GM21447 (cell line): ENCODE results near the gene FARP1.
A peak's percentile ranks its signal among the peaks of the same experiment; 100 is the strongest.

Source experiments
- ATAC-seq: cut with Tn5 transposase; IDR thresholded peaks from one replicate; pipeline ENCODE4 v1.9.1; 2021; ENCODE audit not compliant: unreplicated experiment

Gene FARP1

GRCh38 chr13:98278068-98278724 lies 135.3 kb downstream of the FARP1 start:
- no peak for ATAC-seq

DNA sequence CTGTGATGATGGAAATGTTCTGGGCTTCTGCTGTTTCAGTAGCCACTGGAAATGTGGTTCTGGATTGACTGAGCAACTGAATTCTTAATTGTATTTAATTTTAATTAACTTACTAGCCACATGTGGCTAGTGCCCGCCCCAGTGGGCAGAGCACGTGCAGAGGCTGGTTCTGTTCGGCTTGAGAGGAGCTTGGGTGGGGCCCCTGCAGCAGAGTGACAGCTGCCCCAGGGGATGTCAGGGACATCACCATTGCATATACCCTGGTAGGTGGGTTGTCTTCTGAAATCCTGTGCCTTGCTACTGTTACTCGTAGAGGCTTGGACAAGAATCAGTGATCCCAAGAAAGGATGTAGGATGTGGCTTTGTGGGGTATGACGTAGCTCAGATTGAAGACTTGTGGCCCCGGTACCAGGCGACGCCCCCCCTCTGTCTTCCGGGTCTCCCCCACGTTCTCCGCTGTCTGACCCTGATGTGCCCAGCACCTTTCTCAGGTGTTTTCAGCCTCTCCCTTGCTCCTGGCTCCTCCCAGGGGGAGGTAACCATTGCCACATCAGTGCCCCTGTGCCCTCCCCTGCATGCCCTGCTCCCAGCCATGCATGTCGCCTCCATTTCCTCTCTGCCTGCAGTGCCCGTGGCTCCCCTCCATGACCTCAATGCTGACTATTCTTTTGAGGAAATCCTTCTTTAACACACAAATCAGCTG lies 136.7 kb downstream of the FARP1 start:
- ATAC-seq = peak; percentile 72

- no peak for ATAC-seq
Measured at GRCh38 chr13:98280176-98280510, 137.2 kb downstream of the FARP1 start.

- no peak for ATAC-seq
Measured at GRCh38 chr13:98284679-98285078, 141.8 kb downstream of the FARP1 start.

- ATAC-seq = no peak
Measured at GRCh38 chr13:98285317-98285716, 142.4 kb downstream of the FARP1 start.

- ATAC-seq = no peak
Measured at GRCh38 chr13:98285852-98286594, 143.1 kb downstream of the FARP1 start.

DNA sequence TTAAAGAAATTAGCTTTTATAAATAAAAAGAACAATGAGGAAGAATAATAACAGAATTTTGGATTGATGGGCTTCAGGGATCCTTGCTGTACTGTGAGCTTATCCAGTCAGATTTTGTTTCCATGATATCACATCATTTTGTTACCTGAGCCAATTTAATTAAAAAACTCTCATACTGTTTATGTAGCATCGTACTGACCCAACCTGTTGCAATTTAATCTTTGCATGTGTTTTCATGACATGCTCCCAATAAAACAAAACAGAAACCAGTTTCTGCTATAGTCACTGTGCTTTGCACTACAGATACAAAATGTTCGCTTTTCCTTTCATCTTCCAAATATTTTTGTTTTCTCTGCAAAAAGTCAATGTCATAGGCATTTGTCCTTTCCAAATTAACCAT lies 143.9 kb downstream of the FARP1 start:
- no peak for ATAC-seq

DNA sequence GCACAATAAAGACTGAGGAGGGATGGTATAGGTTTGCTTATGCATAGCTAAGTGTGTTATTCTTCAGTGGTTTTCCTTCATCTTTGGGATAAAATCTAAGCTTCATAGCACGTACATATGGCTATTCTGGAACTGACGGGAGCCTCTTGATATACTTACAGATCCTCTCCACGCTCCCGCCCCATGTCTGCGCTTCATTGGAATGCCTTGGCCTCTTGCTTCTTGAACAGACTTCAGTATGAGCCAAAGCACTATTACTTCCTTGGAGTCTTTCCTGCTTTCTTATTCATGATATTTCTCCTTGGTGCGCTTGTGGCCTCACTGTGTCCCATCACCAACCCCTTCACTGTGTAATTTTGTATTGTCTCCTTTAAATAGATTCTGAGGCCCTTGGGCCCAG lies 145.3 kb downstream of the FARP1 start:
- no peak for ATAC-seq

- ATAC-seq = no peak
Measured at GRCh38 chr13:98289339-98289945, 146.5 kb downstream of the FARP1 start.

- ATAC-seq = no peak
Measured at GRCh38 chr13:98290261-98290660, 147.4 kb downstream of the FARP1 start.

GRCh38 chr13:98291658-98292057 lies 148.8 kb downstream of the FARP1 start:
- no peak for ATAC-seq

DNA sequence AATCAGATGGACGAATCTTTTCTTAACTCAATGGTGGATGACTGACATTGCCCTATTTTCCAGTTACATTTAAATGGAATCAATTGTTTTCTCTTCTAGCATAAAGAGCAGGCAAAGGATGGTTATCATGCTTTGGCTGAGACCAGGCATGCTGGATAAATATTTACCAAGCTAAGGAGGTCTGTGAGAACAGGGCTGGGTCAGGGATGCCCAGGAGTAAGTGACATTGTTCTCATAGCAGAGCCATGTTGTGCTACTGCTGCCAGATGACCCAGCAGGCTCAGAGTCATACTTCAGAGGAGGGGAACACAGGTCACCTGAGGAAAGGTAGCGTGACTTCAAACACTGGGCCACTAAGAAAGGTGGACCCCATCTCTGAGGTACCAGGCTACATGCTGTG lies 150.2 kb downstream of the FARP1 start:
- ATAC-seq = no peak

DNA sequence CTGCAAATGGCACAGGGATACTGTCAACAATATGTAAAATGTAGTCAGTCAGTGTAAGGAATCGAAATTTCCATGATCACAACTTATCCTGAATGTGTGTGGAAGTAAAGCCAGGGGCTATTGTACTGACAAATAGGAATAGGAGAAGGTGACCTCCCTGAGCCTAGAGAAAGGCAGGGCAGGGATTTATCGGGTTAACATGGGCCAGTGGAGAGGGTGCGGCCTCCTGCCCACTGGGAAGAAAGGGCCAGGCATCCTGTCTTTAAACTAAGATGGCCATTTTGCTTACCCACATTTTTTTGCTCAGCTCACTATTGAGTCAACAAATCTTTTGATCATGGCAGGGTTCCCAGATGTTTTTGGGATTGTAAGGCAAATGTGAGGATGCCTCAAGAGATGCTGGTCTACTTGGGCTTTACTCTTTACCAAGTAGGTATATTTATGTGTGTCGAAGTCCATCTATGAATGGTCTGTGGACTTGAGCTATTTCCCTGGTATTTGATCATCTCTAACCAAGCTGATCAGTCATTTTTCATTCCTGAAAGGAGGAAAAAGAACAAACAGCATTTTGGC lies 150.8 kb downstream of the FARP1 start:
- ATAC-seq = no peak

GRCh38 chr13:98295371-98295770 lies 152.5 kb downstream of the FARP1 start:
- ATAC-seq = no peak

- no peak for ATAC-seq
Measured at GRCh38 chr13:98297051-98297450, 154.2 kb downstream of the FARP1 start.

GRCh38 chr13:98297745-98298144 lies 154.9 kb downstream of the FARP1 start:
- no peak for ATAC-seq

DNA sequence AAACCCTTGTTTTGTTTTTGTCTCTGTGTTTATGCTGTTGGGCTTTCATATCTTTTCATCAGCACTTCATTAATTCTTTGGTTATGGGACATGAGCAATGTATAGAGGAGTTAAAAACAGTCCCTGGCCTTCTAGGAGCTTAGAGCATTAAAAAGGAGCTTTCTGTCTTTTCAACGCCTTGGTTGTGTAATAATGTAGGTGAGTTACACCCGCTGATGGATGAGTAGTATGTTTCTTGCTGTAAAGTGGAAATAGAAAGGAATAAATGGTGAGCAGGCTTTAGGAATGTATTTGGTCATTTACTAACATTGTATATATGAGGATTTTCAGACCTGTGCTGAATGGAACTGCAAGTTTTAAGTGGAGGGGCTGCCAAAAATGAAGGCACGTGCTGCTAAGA lies 155.7 kb downstream of the FARP1 start:
- no peak for ATAC-seq

GRCh38 chr13:98299235-98299965 lies 156.5 kb downstream of the FARP1 start:
- ATAC-seq = no peak

DNA sequence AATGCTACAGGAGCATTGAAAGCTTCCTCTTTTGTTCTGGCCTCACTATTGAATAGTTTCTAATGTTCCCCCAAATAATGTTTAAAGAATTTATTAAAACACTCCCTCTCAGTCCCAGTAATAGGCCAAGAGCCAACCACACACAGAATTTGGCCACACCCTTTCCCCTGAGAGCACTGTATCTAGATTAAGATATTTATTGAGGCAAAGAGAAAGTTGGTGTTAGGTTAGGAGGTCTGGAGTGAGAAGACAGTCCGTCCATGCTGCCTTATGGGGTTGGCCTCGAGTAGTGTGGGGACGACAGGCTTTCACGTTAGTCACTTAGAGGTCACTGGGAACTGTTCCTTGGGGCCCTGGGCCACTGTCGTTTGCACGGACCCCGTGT lies 157.1 kb downstream of the FARP1 start:
- ATAC-seq = no peak

DNA sequence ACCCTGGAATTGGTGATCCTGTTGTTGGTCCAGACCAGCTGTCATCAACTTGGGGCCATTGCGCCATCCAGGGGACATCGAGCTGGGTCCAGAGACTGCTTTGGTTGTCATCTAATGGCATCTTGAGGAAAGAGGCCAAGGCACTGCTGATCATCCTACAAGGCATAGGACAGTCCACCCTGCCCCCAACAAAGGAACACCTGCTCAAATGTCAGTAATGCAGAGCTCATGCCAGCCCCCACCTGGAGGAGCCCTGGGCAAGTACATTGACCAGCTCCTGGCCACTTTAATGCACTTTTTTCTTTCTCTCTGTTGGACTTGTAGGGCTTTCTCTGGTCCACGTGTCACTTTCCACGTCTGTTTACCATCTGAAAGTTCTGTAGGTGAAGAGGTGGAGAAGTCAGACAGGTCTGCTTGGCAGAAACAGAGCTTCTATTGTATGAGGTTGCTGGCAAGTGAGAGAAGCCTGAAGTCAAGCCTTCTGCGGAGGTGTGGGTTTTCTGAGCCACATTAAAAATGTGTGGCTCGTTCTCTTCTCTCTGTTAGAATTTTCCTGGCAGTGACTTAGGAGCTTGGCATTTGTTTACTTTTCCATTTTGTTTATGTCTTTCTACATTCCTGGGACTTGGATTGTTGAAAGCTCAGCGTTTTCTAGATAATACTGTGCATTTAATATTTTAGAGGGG lies 158.2 kb downstream of the FARP1 start:
- ATAC-seq = no peak
